K562 (cell line): ENCODE data around the gene ISG20L2. TPM values are rescaled to one million over a fixed set of nuclear protein-coding genes. Genes with fewer than 3 reads are reported as not detected.

Experiments used
- NR3C1 ChIP-seq: sonication (generic); formaldehyde crosslinking; IDR thresholded peaks from 2 replicates; pipeline ENCODE4 v1.8.1; 2022; ENCODE audit warnings: missing genetic modification reagents
- POLR2H ChIP-seq: IDR thresholded peaks from 2 replicates; pipeline ENCODE4 v1.6.1; 2016; ENCODE audit warnings: missing genetic modification characterization, low read depth, mild to moderate bottlenecking, control low read depth, missing compliant biosample characterization, moderate library complexity
- RB1 ChIP-seq: fragments of 450-650 bp; IDR thresholded peaks from 2 replicates; pipeline ENCODE4 v1.6.1; 2017; ENCODE audit warnings: low read depth, mild to moderate bottlenecking
- RBM39 ChIP-seq: fragments of 200-400 bp; formaldehyde crosslinking; optimal IDR thresholded peaks from 2 replicates; pipeline ENCODE3; 2018; ENCODE audit warnings: low read depth, low read length
- SIN3B ChIP-seq: fragments of 450-650 bp; IDR thresholded peaks from 2 replicates; pipeline ENCODE4 v1.6.1; 2017; ENCODE audit warnings: low read depth, mild to moderate bottlenecking, moderate library complexity
- ZNF778 ChIP-seq: fragments of 450-650 bp; formaldehyde crosslinking; IDR thresholded peaks from 2 replicates; pipeline ENCODE4 v1.4.0; 2020; ENCODE audit warnings: mild to moderate bottlenecking, moderate library complexity
- polyA plus RNA-seq, 8 experiments: library from polyadenylated mRNA; depleted of rRNA in 4 of 8; stranded (reverse) in 5 of 8; unstranded in 3 of 8; fragments of >200 nt; fragmentation: Nextera tagmentation in 2 of 8; fragmentation: Illumina TruSeq in 1 of 8; extraction: Ambion mirVana in 2 of 8; extraction: Trizol in 1 of 8; gene quantifications; 2 replicates each; pipeline versions ENCODE4 v1.2.1 to v1.2.3, GENCODE V29; 2011 to 2014; ENCODE audit warnings: inconsistent platforms in 1 of 8, missing spikeins in 1 of 8
- total RNA-seq, 7 experiments: library from RNA; depleted of rRNA in 6 of 7; stranded (reverse); fragments of >200 nt in 6 of 7; fragmentation: Illumina TruSeq in 2 of 7; extraction: Trizol in 2 of 7; gene quantifications; 2 replicates each; pipeline versions ENCODE4 v1.2.1 to v1.2.3, GENCODE V29; 2011 to 2021; ENCODE audit warnings: low replicate concordance in 1 of 7
- TF ChIP-seq, protein P1 (sequence below): fragments of 450-650 bp; formaldehyde crosslinking; IDR thresholded peaks from 2 replicates; pipeline ENCODE4 v1.4.0; 2022; ENCODE audit warnings: missing genetic modification characterization
- TF ChIP-seq, protein P2 (sequence below): fragments of 200-800 bp; sonication (Bioruptor generic); IDR thresholded peaks from 2 replicates; pipeline ENCODE4 v1.6.1; 2017; ENCODE audit warnings: missing genetic modification characterization, missing compliant biosample characterization
- TF ChIP-seq, protein P3 (sequence below): sonication (generic); formaldehyde crosslinking; IDR thresholded peaks from 2 replicates; pipeline ENCODE4 v1.8.0; 2022; ENCODE audit warnings: missing genetic modification reagents, mild to moderate bottlenecking, moderate library complexity, borderline replicate concordance
- TF ChIP-seq, protein P4 (sequence below): IDR thresholded peaks from 3 replicates; pipeline ENCODE4 v1.6.1; 2011; ENCODE audit warnings: borderline replicate concordance, mild to moderate bottlenecking, moderate library complexity; ENCODE audit not compliant: insufficient read length; ENCODE audit errors: extremely low read depth
- TF ChIP-seq, protein P5 (sequence below): fragments of 150-350 bp; conservative IDR thresholded peaks from 2 replicates; pipeline ENCODE4 v1.6.1; 2014; ENCODE audit warnings: low read length
- TF ChIP-seq, protein P6 (sequence below), 2 experiments: fragments of 450-650 bp; conservative IDR thresholded peaks; 2 replicates each; pipeline ENCODE4 v1.6.1; 2017; ENCODE audit warnings: mild to moderate bottlenecking in 2 of 2, moderate library complexity in 2 of 2
- TF ChIP-seq, protein P7 (sequence below): fragments of 450-650 bp; conservative IDR thresholded peaks from 2 replicates; pipeline ENCODE4 v1.6.1; 2016; ENCODE audit warnings: missing genetic modification characterization, low read depth, mild to moderate bottlenecking, missing compliant biosample characterization, moderate library complexity

Gene ISG20L2
- total and polyA plus RNA-seq, 9 of the 15 experiments (the other 6 are each of a cell fraction or from before 2014, with no cell fraction given): 21.3 to 130 (median 50.3) TPM

DNA sequence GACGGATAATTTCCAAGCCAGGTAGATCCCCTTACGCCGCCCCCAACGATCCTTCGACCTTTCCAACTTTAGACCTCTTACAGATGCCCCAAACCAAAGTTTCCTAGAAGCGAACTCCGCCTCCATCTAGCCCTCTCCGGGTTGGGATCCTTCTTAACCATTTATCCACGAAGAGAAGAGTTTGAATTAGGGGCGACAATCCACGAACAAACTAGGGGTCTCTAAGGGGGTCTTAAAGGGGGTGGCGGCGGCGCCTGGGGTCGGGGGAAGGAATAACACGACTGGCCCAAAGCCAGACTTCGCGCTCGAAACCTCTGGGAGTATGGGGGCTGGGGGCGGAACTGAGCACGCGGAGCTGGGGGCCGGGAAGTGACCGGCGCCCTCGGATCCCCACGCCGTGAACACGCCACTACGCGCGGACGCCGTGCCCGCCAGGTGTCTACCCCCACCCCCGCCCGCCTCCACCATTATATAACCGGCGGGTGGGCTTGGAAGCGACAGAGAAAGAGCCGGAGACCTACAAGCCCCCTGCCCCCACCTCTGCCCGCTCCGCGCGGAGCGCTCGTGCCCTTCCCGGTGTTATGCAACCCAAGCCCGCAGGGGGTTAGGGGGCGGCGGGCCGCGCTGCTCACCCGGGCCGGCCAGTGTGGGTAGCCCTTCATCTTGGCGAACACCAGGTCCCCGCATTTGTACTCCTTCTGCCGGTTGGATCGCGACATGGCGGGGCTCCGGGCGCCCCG, 22.3 kb upstream of the ISG20L2 start (continued):
- TF ChIP-seq, protein P1, sequence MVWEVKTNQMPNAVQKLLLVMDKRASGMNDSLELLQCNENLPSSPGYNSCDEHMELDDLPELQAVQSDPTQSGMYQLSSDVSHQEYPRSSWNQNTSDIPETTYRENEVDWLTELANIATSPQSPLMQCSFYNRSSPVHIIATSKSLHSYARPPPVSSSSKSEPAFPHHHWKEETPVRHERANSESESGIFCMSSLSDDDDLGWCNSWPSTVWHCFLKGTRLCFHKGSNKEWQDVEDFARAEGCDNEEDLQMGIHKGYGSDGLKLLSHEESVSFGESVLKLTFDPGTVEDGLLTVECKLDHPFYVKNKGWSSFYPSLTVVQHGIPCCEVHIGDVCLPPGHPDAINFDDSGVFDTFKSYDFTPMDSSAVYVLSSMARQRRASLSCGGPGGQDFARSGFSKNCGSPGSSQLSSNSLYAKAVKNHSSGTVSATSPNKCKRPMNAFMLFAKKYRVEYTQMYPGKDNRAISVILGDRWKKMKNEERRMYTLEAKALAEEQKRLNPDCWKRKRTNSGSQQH (CRISPR knock-in tag): no peak
- TF ChIP-seq NR3C1 (CRISPR knock-in tag): no peak
- TF ChIP-seq, protein P2, sequence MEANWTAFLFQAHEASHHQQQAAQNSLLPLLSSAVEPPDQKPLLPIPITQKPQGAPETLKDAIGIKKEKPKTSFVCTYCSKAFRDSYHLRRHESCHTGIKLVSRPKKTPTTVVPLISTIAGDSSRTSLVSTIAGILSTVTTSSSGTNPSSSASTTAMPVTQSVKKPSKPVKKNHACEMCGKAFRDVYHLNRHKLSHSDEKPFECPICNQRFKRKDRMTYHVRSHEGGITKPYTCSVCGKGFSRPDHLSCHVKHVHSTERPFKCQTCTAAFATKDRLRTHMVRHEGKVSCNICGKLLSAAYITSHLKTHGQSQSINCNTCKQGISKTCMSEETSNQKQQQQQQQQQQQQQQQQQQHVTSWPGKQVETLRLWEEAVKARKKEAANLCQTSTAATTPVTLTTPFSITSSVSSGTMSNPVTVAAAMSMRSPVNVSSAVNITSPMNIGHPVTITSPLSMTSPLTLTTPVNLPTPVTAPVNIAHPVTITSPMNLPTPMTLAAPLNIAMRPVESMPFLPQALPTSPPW (CRISPR knock-in tag): no peak
- TF ChIP-seq, protein P3, sequence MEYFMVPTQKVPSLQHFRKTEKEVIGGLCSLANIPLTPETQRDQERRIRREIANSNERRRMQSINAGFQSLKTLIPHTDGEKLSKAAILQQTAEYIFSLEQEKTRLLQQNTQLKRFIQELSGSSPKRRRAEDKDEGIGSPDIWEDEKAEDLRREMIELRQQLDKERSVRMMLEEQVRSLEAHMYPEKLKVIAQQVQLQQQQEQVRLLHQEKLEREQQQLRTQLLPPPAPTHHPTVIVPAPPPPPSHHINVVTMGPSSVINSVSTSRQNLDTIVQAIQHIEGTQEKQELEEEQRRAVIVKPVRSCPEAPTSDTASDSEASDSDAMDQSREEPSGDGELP (CRISPR knock-in tag): peak; percentile 2; the same call in 1 of the 2 replicates
- TF ChIP-seq, protein P4, sequence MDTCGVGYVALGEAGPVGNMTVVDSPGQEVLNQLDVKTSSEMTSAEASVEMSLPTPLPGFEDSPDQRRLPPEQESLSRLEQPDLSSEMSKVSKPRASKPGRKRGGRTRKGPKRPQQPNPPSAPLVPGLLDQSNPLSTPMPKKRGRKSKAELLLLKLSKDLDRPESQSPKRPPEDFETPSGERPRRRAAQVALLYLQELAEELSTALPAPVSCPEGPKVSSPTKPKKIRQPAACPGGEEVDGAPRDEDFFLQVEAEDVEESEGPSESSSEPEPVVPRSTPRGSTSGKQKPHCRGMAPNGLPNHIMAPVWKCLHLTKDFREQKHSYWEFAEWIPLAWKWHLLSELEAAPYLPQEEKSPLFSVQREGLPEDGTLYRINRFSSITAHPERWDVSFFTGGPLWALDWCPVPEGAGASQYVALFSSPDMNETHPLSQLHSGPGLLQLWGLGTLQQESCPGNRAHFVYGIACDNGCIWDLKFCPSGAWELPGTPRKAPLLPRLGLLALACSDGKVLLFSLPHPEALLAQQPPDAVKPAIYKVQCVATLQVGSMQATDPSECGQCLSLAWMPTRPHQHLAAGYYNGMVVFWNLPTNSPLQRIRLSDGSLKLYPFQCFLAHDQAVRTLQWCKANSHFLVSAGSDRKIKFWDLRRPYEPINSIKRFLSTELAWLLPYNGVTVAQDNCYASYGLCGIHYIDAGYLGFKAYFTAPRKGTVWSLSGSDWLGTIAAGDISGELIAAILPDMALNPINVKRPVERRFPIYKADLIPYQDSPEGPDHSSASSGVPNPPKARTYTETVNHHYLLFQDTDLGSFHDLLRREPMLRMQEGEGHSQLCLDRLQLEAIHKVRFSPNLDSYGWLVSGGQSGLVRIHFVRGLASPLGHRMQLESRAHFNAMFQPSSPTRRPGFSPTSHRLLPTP: no peak
- 0 out of 2 replicates have a peak, but pooled peaks have one; percentile 47 for TF ChIP-seq RB1
- TF ChIP-seq, protein P5, sequence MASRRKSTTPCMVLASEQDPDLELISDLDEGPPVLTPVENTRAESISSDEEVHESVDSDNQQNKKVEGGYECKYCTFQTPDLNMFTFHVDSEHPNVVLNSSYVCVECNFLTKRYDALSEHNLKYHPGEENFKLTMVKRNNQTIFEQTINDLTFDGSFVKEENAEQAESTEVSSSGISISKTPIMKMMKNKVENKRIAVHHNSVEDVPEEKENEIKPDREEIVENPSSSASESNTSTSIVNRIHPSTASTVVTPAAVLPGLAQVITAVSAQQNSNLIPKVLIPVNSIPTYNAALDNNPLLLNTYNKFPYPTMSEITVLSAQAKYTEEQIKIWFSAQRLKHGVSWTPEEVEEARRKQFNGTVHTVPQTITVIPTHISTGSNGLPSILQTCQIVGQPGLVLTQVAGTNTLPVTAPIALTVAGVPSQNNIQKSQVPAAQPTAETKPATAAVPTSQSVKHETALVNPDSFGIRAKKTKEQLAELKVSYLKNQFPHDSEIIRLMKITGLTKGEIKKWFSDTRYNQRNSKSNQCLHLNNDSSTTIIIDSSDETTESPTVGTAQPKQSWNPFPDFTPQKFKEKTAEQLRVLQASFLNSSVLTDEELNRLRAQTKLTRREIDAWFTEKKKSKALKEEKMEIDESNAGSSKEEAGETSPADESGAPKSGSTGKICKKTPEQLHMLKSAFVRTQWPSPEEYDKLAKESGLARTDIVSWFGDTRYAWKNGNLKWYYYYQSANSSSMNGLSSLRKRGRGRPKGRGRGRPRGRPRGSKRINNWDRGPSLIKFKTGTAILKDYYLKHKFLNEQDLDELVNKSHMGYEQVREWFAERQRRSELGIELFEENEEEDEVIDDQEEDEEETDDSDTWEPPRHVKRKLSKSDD: no peak
- peak; percentile 31; the same call in 1 of the 2 replicates for TF ChIP-seq SIN3B
- TF ChIP-seq RBM39: no peak
- TF ChIP-seq, protein P6, sequence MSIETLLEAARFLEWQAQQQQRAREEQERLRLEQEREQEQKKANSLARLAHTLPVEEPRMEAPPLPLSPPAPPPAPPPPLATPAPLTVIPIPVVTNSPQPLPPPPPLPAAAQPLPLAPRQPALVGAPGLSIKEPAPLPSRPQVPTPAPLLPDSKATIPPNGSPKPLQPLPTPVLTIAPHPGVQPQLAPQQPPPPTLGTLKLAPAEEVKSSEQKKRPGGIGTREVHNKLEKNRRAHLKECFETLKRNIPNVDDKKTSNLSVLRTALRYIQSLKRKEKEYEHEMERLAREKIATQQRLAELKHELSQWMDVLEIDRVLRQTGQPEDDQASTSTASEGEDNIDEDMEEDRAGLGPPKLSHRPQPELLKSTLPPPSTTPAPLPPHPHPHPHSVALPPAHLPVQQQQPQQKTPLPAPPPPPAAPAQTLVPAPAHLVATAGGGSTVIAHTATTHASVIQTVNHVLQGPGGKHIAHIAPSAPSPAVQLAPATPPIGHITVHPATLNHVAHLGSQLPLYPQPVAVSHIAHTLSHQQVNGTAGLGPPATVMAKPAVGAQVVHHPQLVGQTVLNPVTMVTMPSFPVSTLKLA (conservative IDR thresholded peaks at IDR 0.05): peak; percentile 4 to 6; a peak in 2 of 4 replicates
- no peak for TF ChIP-seq ZNF778 (CRISPR knock-in tag)
- no peak for TF ChIP-seq POLR2H (tag)
- TF ChIP-seq, protein P7, sequence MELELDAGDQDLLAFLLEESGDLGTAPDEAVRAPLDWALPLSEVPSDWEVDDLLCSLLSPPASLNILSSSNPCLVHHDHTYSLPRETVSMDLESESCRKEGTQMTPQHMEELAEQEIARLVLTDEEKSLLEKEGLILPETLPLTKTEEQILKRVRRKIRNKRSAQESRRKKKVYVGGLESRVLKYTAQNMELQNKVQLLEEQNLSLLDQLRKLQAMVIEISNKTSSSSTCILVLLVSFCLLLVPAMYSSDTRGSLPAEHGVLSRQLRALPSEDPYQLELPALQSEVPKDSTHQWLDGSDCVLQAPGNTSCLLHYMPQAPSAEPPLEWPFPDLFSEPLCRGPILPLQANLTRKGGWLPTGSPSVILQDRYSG (tag): no peak
